ENCODE results near the gene RBAK.

RBAK gene

DNA sequence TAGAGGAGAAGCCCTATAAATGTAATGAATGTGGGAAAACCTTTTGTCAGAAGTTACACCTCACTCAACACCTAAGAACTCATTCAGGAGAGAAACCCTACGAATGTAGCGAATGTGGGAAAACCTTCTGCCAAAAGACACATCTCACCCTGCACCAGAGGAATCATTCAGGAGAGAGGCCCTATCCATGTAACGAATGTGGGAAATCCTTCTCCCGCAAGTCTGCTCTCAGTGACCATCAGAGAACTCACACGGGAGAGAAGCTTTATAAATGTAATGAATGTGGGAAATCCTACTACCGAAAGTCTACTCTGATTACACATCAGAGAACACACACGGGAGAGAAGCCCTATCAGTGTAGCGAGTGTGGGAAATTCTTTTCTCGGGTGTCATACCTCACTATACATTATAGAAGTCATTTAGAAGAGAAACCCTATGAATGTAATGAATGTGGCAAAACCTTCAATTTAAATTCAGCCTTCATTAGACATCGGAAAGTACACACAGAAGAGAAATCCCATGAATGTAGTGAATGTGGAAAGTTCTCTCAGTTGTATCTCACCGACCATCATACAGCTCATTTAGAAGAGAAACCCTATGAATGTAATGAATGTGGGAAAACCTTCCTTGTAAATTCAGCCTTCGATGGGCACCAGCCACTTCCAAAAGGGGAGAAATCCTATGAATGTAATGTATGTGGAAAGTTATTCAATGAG, 18.9 kb downstream of the RBAK start:
- DNase-seq (ENCODE audit: low read depth in 1 of 2, low spot score in 1 of 2), result no peak
- TF ChIP-seq, protein P1, sequence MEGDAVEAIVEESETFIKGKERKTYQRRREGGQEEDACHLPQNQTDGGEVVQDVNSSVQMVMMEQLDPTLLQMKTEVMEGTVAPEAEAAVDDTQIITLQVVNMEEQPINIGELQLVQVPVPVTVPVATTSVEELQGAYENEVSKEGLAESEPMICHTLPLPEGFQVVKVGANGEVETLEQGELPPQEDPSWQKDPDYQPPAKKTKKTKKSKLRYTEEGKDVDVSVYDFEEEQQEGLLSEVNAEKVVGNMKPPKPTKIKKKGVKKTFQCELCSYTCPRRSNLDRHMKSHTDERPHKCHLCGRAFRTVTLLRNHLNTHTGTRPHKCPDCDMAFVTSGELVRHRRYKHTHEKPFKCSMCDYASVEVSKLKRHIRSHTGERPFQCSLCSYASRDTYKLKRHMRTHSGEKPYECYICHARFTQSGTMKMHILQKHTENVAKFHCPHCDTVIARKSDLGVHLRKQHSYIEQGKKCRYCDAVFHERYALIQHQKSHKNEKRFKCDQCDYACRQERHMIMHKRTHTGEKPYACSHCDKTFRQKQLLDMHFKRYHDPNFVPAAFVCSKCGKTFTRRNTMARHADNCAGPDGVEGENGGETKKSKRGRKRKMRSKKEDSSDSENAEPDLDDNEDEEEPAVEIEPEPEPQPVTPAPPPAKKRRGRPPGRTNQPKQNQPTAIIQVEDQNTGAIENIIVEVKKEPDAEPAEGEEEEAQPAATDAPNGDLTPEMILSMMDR (IDR thresholded peaks at IDR 0.05; ENCODE audit: insufficient read depth, low read length), result no peak
- TF ChIP-seq POLR2AphosphoS5 (IDR thresholded peaks at IDR 0.05; ENCODE audit: low read depth), result 0 out of 2 replicates have a peak, but pooled peaks have one; percentile 46
- no peak for TF ChIP-seq GABPA (IDR thresholded peaks at IDR 0.05; ENCODE audit: low read depth)
- H3K4me3 ChIP-seq (replicated peaks; ENCODE audit: insufficient read depth, low read length), result no peak overlapping the region

DNA sequence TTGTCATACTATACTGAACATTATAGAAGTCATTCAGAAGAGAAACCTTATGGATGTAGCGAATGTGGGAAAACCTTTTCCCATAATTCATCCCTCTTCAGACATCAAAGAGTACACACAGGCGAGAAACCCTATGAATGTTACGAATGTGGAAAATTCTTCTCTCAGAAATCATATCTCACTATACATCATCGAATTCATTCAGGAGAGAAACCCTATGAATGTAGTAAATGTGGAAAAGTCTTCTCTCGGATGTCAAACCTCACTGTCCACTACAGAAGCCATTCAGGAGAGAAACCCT, 19.4 kb downstream of the RBAK start:
- H3K27ac ChIP-seq (replicated peaks), result no peak overlapping the region
- DNase-seq (ENCODE audit: low read depth in 1 of 2, low spot score in 1 of 2), result no peak
- H3K4me3 ChIP-seq (replicated peaks; ENCODE audit: insufficient read depth, low read length), result no peak overlapping the region
- no peak for TF ChIP-seq GABPA (IDR thresholded peaks at IDR 0.05; ENCODE audit: low read depth)
- TF ChIP-seq, protein P1 (IDR thresholded peaks at IDR 0.05; ENCODE audit: insufficient read depth, low read length), result no peak
- TF ChIP-seq SPI1 (IDR thresholded peaks at IDR 0.05; ENCODE audit: borderline replicate concordance, low read depth), result no peak
- TF ChIP-seq, protein P2, sequence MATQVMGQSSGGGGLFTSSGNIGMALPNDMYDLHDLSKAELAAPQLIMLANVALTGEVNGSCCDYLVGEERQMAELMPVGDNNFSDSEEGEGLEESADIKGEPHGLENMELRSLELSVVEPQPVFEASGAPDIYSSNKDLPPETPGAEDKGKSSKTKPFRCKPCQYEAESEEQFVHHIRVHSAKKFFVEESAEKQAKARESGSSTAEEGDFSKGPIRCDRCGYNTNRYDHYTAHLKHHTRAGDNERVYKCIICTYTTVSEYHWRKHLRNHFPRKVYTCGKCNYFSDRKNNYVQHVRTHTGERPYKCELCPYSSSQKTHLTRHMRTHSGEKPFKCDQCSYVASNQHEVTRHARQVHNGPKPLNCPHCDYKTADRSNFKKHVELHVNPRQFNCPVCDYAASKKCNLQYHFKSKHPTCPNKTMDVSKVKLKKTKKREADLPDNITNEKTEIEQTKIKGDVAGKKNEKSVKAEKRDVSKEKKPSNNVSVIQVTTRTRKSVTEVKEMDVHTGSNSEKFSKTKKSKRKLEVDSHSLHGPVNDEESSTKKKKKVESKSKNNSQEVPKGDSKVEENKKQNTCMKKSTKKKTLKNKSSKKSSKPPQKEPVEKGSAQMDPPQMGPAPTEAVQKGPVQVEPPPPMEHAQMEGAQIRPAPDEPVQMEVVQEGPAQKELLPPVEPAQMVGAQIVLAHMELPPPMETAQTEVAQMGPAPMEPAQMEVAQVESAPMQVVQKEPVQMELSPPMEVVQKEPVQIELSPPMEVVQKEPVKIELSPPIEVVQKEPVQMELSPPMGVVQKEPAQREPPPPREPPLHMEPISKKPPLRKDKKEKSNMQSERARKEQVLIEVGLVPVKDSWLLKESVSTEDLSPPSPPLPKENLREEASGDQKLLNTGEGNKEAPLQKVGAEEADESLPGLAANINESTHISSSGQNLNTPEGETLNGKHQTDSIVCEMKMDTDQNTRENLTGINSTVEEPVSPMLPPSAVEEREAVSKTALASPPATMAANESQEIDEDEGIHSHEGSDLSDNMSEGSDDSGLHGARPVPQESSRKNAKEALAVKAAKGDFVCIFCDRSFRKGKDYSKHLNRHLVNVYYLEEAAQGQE (IDR thresholded peaks at IDR 0.05; ENCODE audit: insufficient replicate concordance, low read depth), result no peak
- TF ChIP-seq POLR2AphosphoS5 (IDR thresholded peaks at IDR 0.05; ENCODE audit: low read depth), result no peak
- H3K27me3 ChIP-seq (ENCODE audit: insufficient read depth, poor library complexity, severe bottlenecking), result no peaks in the 10 kb centered on the region

More for the DNA sequence above, 18.9 kb downstream of the RBAK start:
- Histone ChIP-seq H3K27ac (replicated peaks) (no peak overlapping the region), H3K27me3 (ENCODE audit: insufficient read depth, poor library complexity, severe bottlenecking) (no peaks in the 10 kb centered on the region)

DNA sequence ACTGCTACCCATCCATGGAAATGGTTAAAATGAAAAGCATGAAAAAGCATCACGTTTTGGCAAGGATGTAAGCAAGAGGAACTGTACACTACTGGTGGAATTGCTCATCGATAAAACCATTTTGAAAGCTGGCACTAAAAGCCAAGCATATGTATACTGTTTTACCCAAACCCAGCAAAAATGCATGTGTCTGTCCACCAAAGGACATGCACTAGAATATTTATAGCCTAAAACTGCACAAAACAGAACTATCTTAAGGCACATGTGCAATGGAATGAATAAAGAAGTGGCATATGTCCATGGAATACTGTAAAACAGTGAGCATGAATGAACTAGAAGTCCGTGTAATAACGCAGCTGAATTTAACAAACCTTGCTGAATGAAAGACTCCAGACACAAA, 22.9 kb downstream of the RBAK start:
- no peak for DNase-seq (ENCODE audit: low read depth in 1 of 2, low spot score in 1 of 2)
- H3K27ac ChIP-seq (replicated peaks), result no peak overlapping the region
- H3K27me3 ChIP-seq (ENCODE audit: insufficient read depth, poor library complexity, severe bottlenecking), result peaks cover 7% of the 10 kb centered on the region
- no peak for TF ChIP-seq SPI1 (IDR thresholded peaks at IDR 0.05; ENCODE audit: borderline replicate concordance, low read depth)
- no peak for TF ChIP-seq POLR2AphosphoS5 (IDR thresholded peaks at IDR 0.05; ENCODE audit: low read depth)
- TF ChIP-seq, protein P1 (IDR thresholded peaks at IDR 0.05; ENCODE audit: insufficient read depth, low read length), result no peak
- no peak for TF ChIP-seq GABPA (IDR thresholded peaks at IDR 0.05; ENCODE audit: low read depth)
- TF ChIP-seq, protein P2 (IDR thresholded peaks at IDR 0.05; ENCODE audit: insufficient replicate concordance, low read depth), result no peak
- H3K4me3 ChIP-seq (replicated peaks; ENCODE audit: insufficient read depth, low read length), result no peak overlapping the region

DNA sequence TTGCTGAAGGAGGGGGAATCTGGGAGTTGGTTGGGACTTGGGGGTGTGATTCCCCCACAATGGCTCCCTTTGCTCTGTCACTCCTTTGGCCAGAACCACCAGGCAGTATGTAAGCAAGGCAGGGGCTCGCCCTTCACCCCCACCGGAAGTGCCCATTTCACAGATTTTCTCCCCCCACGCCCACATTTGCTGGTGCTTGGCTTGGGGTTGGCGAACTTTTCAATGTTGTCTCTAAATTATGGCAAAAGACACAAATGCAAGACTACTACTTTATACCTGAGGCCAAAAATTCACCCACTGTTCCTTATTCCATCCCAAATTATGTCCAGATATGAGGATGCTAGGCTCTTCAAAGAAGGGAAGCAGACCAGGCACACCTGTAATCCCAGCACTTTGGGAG, 24.5 kb downstream of the RBAK start:
- Histone ChIP-seq H3K4me3 (replicated peaks; ENCODE audit: insufficient read depth, low read length) (no peak overlapping the region), H3K27ac (replicated peaks) (no peak overlapping the region), H3K27me3 (ENCODE audit: insufficient read depth, poor library complexity, severe bottlenecking) (peaks cover 7% of the 10 kb centered on the region)
- no peak for DNase-seq (ENCODE audit: low read depth in 1 of 2, low spot score in 1 of 2)
- TF ChIP-seq, protein P2 (IDR thresholded peaks at IDR 0.05; ENCODE audit: insufficient replicate concordance, low read depth), result no peak
- TF ChIP-seq SPI1 (IDR thresholded peaks at IDR 0.05; ENCODE audit: borderline replicate concordance, low read depth) (no peak), POLR2AphosphoS5 (IDR thresholded peaks at IDR 0.05; ENCODE audit: low read depth) (no peak), GABPA (IDR thresholded peaks at IDR 0.05; ENCODE audit: low read depth) (no peak)
- TF ChIP-seq, protein P1 (IDR thresholded peaks at IDR 0.05; ENCODE audit: insufficient read depth, low read length), result no peak
